Uterus (tissue), 2 donors: ENCODE data around the gene PLGLB1.
"Not testable (repeated sequence)": the region's sequence is repeated elsewhere in the genome, so short reads cannot be mapped to it uniquely, and the experiment has no call there.

Source experiments
- POLR2A ChIP-seq, 2 donors: fragments of 450-650 bp; IDR thresholded peaks; one replicate each; pipeline ENCODE4 v1.6.1; 2016; ENCODE audit warnings: antibody characterized with exemption in 2 of 2, mild to moderate bottlenecking in 1 of 2, moderate library complexity in 1 of 2
- TF ChIP-seq, protein P1 (sequence below), 4 experiments: fragments of 200-600 bp in 2 of 4; fragments of 450-650 bp in 2 of 4; sonication (generic) in 2 of 4; IDR thresholded peaks; one replicate each; pipeline ENCODE4 v1.5.1; 2016 to 2019; ENCODE audit warnings: antibody characterized with exemption in 4 of 4, mild to moderate bottlenecking in 2 of 4, moderate library complexity in 1 of 4

GRCh38 chr2:87056435-87056834 lies 34.8 kb upstream of the PLGLB1 start:
- not testable (repeated sequence) for TF ChIP-seq POLR2A (IDR thresholded peaks at IDR 0.05)
- TF ChIP-seq, protein P1, sequence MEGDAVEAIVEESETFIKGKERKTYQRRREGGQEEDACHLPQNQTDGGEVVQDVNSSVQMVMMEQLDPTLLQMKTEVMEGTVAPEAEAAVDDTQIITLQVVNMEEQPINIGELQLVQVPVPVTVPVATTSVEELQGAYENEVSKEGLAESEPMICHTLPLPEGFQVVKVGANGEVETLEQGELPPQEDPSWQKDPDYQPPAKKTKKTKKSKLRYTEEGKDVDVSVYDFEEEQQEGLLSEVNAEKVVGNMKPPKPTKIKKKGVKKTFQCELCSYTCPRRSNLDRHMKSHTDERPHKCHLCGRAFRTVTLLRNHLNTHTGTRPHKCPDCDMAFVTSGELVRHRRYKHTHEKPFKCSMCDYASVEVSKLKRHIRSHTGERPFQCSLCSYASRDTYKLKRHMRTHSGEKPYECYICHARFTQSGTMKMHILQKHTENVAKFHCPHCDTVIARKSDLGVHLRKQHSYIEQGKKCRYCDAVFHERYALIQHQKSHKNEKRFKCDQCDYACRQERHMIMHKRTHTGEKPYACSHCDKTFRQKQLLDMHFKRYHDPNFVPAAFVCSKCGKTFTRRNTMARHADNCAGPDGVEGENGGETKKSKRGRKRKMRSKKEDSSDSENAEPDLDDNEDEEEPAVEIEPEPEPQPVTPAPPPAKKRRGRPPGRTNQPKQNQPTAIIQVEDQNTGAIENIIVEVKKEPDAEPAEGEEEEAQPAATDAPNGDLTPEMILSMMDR (IDR thresholded peaks at IDR 0.05), result not testable (repeated sequence)
